GM19324 (cell line): ENCODE results near the gene MMP23B.
"Not testable (repeated sequence)": the region's sequence is repeated elsewhere in the genome, so short reads cannot be mapped to it uniquely, and the experiment has no call there.

Experiments used
- ATAC-seq: cut with Tn5 transposase; IDR thresholded peaks from one replicate; pipeline ENCODE4 v1.9.1; 2021; ENCODE audit warnings: mild to moderate bottlenecking, moderate library complexity; ENCODE audit not compliant: unreplicated experiment, low FRiP score

The MMP23B gene

DNA sequence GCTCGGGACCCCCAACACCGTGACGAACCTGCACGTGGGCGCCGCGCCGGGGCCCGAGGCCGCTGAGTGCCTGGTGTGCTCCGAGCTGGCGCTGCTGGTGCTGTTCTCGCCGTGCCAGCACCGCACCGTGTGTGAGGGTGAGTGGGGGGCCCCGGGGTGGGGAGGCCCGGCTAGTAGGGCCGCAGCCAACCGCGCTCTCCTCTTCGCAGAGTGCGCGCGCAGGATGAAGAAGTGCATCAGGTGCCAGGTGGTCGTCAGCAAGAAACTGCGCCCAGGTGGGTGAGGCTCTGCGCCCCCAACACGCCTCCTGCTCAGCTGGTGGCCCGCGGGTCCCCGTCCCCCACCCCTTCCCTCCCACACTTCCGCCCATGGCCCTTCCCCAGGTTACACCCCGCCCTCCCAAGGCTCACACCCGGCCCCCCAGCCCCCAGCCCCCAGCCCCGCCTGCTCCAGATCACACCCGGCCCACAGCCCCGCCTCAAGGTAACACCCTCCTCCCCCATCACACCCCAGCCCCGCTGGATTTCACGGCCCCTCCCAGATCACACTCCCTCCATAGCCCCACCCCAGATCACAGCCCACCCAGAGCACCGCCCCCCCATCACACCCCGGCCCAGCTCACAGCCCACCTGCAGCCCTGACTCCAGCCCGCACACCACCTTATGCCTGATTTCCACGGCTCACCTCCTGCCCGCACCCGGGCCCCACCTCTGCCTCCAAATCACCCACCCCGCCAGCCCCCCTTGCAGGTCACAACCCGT lies 2.4 kb upstream of the MMP23B start:
- no peak for ATAC-seq

DNA sequence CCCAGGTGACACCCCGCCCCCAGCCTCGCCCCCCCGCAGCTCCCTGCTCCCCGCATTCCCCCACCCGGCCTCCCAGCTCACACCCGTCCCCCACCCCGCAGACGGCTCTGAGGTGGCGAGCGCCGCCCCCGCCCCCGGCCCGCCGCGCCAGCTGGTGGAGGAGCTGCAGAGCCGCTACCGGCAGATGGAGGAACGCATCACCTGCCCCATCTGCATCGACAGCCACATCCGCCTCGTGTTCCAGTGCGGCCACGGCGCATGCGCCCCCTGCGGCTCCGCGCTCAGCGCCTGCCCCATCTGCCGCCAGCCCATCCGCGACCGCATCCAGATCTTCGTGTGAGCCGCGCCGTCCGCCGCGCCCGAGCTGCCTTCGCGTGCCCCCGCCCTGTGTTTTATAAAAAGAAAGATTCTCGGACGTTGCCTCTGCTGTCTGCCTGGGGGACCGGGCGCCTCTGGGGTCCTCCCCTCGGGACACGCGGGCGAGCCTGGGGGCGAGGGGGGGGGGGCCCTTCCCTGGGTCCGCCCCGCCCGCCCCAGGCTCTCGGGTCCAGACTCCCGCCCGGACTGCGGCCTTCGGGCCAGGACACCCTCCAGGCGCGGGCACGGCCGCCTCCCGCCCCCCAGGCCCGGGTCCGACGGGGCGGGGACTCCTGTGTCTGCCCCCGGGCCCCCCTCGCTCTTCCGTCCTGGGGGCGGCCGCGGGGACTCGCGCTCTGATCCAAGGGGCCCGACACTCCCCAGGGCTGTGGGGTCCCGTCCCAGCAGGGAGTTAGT lies 1.6 kb upstream of the MMP23B start:
- ATAC-seq: peak; percentile 58

DNA sequence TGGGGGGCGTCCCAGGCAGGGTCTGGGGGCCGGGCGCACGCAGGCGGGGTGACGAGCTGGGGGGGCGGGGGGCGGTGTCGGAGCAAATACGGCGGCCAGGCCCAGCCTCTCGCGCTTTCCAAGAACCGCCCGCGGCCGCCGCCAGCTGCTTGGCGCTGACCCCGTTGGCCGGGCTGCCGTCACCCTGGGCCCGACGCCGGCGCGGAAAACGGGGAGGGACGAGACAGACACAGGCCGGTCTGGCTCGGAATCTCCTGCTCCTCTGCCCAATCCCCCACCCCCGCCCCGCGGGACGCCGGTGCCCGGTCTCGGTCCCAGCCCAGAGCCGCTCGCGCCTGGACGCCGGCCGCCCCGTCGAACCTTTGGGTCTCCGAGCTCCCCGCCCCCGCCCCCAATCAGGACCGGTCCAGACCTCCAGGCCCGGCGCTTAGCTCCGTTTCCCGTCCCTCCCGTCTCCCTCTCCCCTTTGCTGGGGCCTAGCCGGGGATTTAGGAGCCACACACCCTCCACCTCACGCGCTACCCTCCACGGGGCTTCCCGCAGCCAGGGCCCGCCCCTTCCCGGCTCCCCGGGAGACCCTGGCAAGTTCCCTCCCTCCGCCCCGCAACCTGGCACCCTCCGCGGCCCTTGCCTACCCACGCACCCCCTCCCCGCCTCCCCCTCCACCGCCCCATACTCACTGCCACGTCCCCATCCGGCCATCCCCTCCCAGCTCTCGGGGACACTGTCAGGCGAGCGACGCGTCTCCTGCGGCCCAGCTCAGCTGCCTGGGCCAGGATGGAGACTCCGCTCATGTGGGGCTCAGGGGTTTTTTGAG lies 800 bp upstream of the MMP23B start:
- no peak for ATAC-seq

DNA sequence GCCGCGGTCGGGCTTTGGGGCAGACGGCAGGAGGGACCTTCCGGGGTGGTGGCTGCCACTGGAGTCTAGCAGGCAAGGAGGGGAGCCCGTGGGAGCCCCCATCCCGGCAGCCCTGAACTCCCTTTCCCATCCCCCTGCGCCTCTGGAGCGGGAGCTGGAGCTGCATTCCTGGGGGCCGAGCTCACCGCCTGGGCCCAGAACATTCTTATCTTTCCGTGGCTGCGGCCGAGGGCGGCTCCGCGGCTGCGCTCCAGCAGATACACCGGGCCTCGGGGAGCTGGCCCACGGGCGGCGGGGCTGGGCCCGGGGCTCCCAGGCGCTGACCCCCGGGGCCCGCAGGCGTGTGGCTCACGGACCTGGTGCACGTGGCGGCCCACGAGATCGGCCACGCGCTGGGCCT lies 1.4 kb downstream of the MMP23B start:
- ATAC-seq: not testable (repeated sequence)

DNA sequence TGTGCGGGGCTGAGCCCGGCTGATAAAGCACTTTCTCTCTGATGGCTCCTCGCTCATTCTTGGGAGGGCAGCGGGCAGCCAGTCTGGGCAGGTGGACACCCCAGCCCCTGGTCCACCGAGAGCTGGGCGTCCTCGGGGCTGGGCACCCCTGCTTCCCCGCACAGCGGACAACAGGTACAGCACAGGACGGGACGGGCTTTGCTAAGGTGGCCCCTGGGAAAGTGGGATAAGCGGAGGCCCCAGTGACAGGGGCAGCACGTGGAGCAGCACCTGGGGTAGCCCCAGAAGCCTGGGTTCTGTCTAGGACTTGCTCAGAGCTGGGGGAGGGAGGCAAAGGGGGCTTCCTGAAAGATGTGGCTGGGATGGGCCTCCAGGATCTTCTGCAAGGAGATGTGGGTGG lies 2.6 kb downstream of the MMP23B start:
- not testable (repeated sequence) for ATAC-seq

DNA sequence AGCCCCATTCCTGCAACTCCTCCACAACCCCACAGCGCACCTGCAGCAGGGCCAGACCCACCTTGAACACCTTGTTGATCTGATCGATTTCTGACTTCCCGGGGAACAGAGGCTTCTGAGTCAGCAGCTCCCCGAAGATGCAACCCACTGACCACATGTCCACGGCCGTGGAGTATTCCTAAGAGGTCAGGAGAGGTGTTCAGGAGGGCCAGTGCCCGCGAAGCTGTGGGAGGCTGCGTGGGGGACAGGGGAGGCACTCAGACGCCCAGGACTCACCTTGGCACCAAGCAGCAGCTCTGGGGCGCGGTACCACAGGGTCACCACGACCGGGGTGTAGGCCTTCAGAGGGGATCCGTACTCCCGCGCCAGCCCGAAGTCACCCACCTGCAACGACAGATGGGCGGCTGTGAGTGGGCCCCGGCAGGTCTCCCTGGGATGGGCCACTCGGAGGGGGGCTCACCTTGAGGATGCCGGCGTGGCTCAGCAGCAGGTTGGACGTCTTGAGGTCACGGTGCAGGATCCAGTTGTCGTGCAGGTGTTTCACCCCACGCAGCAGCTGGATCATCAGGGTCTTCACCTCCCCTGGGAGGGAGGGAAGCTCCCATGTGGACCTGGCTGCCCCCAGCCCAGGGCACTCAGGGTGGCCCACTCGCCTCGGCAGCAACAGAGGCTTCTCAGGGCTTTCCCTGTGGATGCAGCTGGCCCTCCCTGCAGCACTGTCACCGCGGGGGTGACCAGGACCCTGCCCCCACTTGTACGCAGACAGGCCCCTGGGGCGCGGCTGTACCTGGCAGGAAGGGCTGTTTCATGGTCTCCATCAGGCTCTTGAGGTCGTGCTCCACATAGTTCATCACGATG lies 4.9 kb downstream of the MMP23B start:
- ATAC-seq: not testable (repeated sequence)

DNA sequence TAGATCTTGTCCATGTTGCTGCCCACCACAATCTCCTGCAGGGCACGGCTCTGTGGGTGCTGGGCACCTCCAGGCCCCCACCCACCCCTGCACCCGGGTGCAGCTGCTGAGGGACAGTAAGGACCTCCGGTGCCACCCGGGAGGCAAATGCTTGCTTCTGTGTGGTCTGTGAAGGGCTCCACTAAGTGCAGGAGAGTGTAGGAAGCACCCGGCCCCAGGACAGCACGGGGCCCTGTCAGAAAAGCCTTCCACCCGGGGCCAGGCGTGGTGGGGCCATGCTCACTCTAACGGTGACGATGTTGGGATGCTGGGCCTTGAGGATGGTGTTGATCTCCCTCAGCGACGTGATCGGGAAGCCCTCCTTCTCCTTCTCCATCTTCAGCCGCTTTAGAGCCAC lies 5.5 kb downstream of the MMP23B start:
- ATAC-seq: not testable (repeated sequence)

DNA sequence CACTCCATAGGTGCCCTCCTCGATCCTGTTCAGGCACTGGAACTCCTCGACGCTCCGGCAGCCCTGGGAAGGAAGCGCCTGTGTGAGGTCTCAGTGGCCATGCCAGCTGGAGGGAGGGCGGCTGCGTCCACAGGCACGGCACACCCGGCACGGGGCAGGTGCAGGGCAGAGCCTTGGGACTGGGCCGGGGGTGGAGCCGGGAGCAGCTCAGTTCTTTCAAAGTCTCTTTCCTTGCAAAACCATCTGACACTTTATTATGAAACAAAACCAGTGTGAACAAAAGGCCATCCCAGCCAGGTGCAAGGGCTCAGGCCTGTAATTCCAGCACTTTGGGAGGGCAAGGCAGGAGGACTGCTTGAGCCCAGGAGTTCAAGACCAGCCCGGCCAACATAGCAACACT lies 6.6 kb downstream of the MMP23B start:
- not testable (repeated sequence) for ATAC-seq

DNA sequence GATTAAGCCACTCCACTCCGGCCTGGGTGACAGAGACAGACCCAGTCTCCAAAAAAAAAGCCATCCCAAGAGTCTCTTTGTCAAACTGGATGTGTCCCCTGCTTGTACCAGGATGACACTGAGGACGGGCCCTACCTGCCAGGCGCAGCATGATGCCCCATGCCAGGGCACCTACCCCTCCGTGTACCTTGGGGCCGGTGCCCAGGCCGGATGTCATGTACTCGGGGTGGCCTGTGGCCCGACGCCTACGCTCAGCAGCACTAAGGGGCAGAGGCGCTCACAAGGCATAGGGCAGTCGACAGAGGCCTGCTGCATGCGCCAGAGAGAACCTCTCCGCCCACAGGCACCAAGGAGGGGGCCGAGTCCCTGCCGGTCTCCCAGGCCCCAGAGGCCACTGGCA lies 7.4 kb downstream of the MMP23B start:
- not testable (repeated sequence) for ATAC-seq

DNA sequence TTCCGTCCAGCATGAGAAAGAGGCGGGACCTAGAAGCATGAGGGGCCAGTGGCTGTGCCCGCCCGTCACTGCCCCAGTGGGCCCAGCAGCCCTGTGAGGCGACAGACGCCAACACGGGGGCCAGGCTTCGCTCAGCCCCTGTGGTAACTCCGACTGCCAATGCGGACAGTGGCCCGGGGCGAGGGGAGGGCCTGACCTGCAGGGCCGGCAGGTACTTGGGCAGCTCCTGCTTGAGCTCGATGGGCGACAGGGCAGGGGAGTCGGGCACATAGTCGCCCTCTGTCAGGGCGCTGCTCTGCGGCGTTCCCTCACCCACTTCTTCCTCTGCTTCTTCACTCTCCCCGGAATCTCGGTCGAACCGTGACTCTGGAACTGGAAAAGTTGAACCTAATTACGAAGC lies 8.1 kb downstream of the MMP23B start:
- not testable (repeated sequence) for ATAC-seq

DNA sequence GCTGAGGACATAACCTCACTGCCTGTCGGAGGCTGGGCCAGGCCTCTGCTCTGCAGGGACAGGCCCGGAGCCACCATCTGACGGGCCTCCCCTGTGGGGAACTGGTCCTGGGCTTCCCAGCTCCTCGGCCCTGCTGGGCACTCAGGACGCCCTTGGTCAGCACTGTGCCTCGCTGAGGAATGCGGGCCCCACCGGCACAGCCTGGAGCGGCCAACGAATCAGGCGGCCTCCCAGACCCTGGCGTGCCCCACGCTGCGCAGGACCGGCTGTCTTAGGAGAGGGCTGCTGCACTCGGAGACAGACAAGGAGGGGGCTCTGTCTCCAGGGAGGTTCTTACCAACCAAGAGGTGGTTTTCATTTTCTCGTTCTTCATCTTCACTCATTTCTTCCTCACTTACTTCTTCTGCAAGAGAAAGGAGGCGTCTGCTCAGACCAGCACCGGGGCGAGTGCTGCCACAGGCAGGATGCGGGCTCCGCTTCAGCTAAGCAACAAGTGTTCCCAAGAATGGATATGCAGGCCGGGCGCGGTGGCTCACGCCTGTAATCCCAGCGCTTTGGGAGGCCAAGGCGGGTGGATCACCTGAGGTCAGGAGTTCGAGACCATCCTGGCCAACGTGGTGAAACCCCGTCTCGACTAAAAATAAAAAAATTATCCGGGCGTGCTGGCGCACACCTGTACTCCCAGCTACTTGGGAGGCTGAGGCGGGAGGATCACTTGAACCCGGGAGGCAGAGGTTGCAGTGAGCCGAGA lies 8.9 kb downstream of the MMP23B start:
- not testable (repeated sequence) for ATAC-seq

DNA sequence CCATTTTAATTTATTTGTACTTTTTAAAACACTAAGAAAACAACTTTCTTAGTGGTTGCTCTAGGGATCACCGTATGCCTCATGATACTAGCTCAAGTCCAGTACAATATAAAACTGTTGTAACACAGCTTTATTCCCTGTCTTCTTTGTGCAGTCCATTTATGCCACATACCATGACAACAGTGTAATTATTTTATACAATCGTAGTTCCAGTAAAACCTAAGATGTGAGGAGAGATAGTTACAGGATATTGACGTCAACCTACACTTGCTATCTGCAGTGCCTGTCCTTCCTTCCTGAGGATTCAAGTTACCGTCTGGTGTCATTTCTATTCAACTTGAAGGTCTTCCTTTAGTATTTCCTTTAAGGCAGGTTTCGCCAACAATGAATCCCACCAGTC lies 14.4 kb downstream of the MMP23B start:
- not testable (repeated sequence) for ATAC-seq

DNA sequence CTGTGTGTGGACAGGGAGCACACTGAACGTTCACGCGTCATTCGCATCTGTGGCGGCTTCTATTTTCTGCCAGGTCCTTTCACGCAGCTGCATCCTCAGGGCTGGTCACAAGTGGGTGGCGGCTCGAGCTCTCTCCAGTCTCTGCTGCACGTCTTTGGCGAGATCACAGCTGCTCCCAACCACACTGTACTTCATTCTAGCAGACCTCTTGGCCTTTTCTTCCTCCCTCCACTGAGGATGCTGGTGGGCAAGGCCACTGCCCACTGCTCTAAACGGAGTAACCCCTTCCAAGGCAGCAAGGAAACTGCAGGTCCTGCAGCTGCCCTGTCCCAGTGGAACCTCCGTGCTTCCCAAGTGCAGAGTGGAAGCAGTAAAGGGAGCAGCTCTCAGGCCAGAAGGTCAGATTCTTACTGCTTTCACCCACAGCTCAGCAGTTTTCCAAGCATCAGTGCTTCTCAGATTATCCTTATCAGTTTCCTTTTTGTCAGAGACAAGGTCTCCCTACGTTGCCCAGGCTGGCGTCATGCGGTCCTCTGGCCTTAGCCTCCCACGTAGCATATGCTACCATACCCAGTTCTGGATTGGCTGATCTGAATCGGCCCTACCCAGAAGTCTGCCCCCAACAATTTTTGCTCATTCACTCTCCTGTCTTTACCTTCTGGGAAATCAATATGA lies 15.7 kb downstream of the MMP23B start:
- ATAC-seq: not testable (repeated sequence)

DNA sequence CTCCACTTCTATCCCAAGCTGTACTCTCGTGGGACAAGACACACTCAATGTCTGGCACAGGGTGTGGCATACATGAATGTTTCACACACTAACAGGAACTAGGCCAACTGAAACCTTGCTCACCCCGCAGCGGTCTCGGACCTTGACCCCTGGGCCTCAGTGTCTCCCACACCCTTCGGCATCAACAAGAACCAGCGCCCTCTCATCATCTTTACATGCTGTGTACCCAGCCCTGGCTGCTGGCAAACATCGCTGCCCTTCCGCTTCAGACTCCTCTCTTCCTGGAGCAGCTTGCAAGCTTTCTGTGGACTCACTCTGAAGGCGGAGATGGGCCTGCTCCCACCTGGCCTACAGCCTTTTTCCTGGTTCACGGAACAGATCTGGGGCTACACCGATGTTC lies 16.3 kb downstream of the MMP23B start:
- not testable (repeated sequence) for ATAC-seq

DNA sequence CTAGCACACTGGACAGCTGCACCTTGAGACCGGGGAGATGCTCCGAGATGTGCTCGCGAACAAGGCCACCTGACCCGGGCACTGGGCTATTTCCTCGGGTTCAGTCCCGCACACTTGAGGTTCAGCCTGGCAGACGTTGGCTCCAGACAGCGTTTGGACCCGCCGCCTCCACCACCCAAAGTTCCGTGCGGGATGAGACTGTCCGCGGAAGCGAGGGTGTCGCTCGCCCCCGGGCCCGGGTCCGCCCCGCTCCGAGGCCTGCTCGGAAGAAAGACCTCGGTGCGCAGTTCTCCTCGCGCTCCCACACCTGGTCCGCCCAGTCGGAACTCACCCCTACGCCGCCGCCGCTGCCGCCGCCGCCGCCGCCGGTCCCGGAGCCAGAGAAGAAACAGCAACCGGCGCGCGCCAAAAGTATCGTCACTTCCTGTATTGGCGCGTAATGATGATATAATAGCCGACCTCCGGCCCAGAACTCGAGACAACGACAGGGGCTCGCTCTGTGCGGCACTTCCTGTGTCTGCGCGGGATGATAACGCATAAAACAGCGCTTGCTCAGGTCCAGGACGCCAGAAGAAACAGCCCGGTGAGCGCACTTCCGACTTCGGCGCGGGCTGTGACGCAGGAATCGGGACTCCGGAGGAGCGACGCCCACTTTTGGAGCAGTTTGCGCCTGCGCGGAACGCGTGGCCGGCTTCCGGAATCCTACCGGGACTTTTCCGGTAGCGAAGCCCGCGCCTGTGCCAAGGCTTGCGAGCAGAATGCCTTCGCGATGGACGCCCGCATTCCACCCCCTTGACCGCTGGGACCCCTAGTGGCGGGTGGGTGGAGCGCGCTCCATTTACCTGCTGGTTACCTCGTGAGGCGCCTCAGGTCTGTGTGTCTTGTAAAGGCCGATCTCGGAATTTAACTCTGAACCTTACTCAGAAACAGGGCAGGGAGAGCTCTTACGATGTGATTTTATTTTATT lies 26.9 kb downstream of the MMP23B start, which contains the start of gene CDK11B:
Gene CDK11B, minus strand, starts transcription at position 422 of the 967 bp plus-strand sequence. CDS start 1,519 bp downstream, outside the sequence.
- ATAC-seq: peak; percentile 97

DNA sequence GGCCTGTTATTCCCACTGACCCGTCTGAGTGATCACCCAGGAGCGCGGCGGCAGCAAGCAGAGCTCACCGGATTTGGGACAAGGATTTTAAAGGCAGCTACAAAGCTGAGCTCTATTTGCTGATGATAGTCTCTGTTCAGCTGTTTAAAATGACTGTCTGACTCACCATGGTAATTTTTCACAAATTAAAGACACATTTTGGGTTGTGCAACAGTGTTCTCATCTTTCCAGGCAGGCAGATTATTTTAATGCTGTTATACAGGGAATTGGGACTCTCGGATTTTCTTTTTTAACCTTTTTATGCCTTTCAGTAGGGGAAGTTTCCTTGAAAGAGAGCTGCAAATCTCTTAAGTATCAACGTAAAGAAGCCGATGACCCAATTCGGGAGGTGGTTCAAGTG lies 30.4 kb downstream of the MMP23B start:
- ATAC-seq: not testable (repeated sequence)

DNA sequence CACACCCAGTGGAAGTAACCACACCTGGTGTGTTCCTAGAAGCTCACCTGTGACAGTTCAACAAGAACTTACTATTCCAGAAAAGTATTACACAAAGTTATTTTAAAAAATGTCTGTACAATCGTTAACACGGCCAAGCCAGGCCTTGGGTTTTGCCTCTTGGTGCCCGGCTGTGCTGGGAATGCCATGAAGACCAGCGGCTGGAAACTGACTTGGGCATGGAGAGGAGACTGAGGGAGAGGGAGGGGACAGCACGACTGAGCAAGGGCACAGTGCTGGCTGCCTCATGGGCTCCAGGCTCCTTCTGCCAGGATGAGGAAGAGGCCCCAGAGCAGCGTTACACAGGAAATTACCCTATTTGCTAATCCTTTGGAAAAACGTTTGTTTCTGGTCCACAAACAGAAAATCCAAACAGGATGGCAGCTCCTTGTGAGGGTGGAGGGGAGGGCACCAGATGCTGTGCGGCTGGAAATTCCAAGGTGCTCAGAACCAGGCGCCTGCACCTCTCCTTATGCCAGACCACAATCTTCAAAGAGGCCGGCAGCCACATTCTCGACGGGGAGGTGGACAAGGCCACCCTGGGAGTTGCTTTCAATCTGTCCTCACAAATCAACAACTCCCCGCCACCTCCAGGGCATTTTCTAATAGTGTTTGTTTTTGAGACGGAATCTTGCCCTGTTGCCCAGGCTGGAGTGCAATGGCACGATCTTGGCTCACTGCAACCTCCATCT lies 31.0 kb downstream of the MMP23B start:
- not testable (repeated sequence) for ATAC-seq
